Measurements from ENCODE around the gene KLF16.

KLF16 gene

GRCh38 chr19:1811942-1812425, 51.4 kb downstream of the KLF16 start, which contains the start of gene ATP8B3:
Gene ATP8B3 (minus strand): TSS chr19:1812276. CDS start chr19:1811736, 540 bp downstream.
- peak in 2 of 3 donors; percentile 50 to 51 for DNase-seq (ENCODE audit: low read depth in 3 of 3, low spot score in 1 of 3)

- peak in 1 of 3 donors; percentile 35 for DNase-seq (ENCODE audit: low read depth in 3 of 3, low spot score in 1 of 3)
These were observed 51.9 kb downstream of the KLF16 start for GRCh38 chr19:1811472-1811894.

GRCh38 chr19:1810439-1811160, 52.8 kb downstream of the KLF16 start:
- no peak for DNase-seq (ENCODE audit: low read depth in 3 of 3, low spot score in 1 of 3)

GRCh38 chr19:1809678-1810077, 53.7 kb downstream of the KLF16 start:
- DNase-seq (ENCODE audit: low read depth in 3 of 3, low spot score in 1 of 3), result no peak

DNA sequence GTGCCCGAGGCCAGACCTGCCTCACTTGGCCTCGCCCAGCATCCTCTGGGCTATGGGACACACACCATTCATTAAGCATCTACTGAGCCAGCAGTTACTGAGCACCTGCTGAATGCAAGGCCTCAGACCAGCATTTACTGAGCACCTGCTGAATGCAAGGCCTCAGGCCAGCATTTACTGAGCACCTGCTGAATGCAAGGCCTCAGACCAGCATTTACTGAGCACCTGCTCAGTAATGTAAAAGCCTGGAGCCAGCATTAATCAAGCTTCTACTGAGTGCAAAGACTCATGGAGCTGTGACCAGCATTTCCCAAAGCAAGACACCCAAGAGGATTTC, 55.0 kb downstream of the KLF16 start:
- DNase-seq (ENCODE audit: low read depth in 3 of 3, low spot score in 1 of 3), result no peak

DNA sequence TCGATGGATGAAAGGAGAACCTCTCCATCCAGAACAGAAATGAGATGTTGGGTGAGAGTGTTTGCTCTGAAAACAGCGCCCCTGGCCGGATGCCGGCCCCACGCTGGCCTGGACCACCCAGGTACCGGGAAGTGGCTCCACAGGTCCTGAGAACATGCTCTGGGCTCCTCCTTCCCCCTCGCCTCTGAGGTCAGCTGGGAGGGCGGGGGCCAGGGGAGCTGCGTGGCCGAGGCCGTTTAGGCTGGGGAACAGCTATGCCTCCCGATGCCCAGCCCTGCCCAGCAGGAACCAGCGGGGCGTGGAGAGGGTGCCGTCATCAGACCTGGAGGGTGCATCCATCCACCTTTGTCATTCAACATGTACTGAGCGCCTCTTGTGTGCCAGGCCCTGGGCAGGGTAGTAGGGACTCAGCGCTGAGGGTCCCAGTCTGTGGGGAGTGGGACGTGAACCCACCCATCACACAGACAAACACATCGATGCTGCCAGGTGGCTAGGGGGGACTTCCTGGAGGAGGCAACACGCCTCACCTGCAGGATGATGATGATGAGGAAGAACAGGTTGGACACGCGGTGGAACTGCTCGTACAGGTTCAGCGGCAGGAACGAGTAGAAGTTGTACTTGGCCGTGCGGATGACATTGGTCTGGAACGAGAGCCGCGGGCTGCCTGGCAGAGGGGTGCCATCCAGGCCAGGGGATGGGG, 55.5 kb downstream of the KLF16 start:
- no peak for DNase-seq (ENCODE audit: low read depth in 3 of 3, low spot score in 1 of 3)

GRCh38 chr19:1807030-1807694, 56.2 kb downstream of the KLF16 start:
- DNase-seq (ENCODE audit: low read depth in 3 of 3, low spot score in 1 of 3), result no peak

DNA sequence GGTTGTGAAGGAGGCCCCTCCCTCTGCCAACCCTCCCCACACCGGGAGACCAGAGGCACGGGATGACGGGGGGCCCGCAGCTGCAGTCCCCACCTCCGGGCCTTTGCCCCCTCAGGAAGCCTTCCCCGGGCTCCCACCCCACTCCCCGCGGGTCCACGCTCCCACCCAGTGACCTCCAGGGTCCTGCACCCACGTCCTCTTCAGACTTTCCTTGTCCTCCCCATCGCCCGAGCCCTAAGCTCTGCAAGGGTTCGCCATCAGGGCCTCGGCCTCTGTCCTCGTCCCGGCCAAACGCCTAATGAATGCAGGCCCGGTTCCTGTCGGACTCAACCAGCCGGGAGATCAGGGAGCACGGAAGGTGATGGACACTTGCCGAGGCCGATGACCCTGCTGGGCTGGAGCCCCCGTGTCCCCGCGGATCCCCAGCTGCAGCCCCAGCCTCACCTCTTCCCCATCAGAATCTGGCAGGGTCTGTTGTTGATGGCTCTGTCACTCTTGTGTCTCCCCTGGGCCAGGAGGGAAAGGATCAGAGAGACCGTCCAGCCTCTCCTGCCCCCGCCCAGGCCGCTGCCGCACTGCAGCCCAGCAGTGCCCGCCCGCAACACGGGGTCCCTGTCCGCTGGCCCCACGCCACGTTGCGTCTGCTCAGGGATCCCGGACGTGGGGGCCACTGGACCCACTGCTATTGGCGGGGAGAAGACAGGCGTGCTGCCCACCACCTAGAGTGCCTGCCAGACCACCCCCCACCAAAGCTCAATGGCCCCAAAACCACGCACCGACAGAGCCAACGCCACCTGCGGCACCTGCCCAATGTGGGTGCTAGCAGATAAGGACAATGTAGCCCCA, 57.0 kb downstream of the KLF16 start:
- DNase-seq (ENCODE audit: low read depth in 3 of 3, low spot score in 1 of 3), result no peak

DNA sequence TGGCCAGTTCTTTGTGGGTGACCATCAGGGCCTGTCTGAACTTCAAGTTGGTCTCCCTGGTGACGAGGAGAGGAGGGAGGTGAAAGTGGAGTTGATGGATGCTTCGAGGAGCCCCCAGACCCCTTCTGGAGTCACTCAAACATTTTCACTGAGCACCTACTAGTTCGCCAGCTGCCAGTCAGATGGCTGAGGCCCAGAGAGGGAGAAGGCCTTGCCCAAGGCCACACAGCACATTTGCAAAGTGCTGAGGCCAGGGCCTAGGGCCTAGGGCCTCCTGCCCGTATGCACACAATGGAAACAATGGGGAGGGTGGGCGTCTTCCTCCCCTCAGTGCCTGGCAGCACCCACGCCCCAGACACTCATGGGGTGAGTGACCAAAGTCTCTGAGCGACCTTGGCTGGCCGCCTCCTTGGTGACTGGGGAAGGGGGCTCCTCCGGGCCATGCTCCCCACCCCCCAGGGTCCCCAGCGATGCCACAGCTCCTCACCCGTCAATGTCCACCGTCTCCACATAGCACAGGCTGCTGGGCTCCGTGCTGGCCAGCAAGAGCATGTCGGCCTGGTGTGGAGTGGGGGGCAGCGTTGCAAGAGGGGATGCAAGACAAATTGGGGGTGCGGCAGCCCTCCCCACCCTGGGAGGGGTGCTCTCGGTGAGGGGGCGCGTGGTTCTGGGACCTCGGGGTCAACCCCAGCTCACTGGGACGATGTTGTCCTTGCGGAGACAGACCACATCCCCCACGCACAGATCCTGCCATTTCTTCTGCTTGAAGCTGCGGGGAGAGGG, 57.8 kb downstream of the KLF16 start:
- DNase-seq (ENCODE audit: low read depth in 3 of 3, low spot score in 1 of 3), result no peak

DNA sequence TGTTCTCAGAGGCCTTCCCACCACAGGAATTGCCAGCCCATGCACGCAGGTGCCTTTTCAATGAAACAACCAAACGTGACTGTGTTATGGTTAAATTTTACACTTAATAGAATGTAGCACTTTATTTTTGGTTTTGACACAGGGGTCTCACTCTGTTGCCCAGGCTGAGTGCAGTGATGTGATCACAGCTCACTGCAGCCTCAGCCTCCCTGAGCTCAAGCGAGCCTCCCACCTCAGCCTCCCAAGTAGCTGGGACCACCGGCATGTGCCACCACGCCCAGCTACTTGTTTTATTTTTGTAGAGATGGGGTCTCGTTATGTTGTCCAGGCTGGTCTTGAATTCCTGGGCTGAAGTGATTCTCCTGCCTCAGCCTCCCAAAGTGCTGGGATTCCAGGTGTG, 58.5 kb downstream of the KLF16 start:
- DNase-seq (ENCODE audit: low read depth in 3 of 3, low spot score in 1 of 3), result no peak
